HG03039 (cell line): ENCODE measurements around the gene GBP3.
A peak's percentile ranks its signal among the peaks of the same experiment; 100 is the strongest.
"Not testable (repeated sequence)": the region's sequence is repeated elsewhere in the genome, so short reads cannot be mapped to it uniquely, and the experiment has no call there.

ENCODE experiments used
- ATAC-seq: cut with Tn5 transposase; IDR thresholded peaks from one replicate; pipeline ENCODE4 v1.9.1; 2021; ENCODE audit warnings: mild to moderate bottlenecking, moderate library complexity; ENCODE audit not compliant: unreplicated experiment

GBP3 gene

GRCh38 chr1:89041721-89042120 is 19.1 kb upstream of the GBP3 start:
- no peak for ATAC-seq

GRCh38 chr1:89041119-89041641 is 18.5 kb upstream of the GBP3 start:
- peak; percentile 98 for ATAC-seq

- ATAC-seq = no peak
These were observed 17.6 kb upstream of the GBP3 start for GRCh38 chr1:89040315-89040626.

GRCh38 chr1:89037186-89037585 is 14.5 kb upstream of the GBP3 start:
- ATAC-seq = no peak

- no peak for ATAC-seq
These were observed 12.4 kb upstream of the GBP3 start for GRCh38 chr1:89035080-89035479.

GRCh38 chr1:89034004-89034403 is 11.3 kb upstream of the GBP3 start:
- ATAC-seq = not testable (repeated sequence)

- not testable (repeated sequence) for ATAC-seq
These were observed 6.4 kb upstream of the GBP3 start for GRCh38 chr1:89029051-89029450.

GRCh38 chr1:89025928-89026327 is 3.3 kb upstream of the GBP3 start:
- ATAC-seq = no peak

- no peak for ATAC-seq
These were observed 360 bp upstream of the GBP3 start for GRCh38 chr1:89023026-89023425.

- not testable (repeated sequence) for ATAC-seq
These were observed 4.3 kb downstream of the GBP3 start for GRCh38 chr1:89018318-89018717.

GRCh38 chr1:89008511-89008910 is 14.2 kb downstream of the GBP3 start:
- ATAC-seq = no peak

- no peak for ATAC-seq
These were observed 17.1 kb downstream of the GBP3 start for GRCh38 chr1:89005286-89006151.

GRCh38 chr1:89002176-89002575 is 20.5 kb downstream of the GBP3 start:
- not testable (repeated sequence) for ATAC-seq

GRCh38 chr1:89001510-89001909 is 21.2 kb downstream of the GBP3 start:
- ATAC-seq = no peak

GRCh38 chr1:88998716-88999115 is 23.9 kb downstream of the GBP3 start:
- ATAC-seq = no peak

- no peak for ATAC-seq
These were observed 32.2 kb downstream of the GBP3 start for GRCh38 chr1:88990426-88990825.

- ATAC-seq = no peak
These were observed 37.0 kb downstream of the GBP3 start for GRCh38 chr1:88985692-88986091.

GRCh38 chr1:88985032-88985431 is 37.6 kb downstream of the GBP3 start:
- no peak for ATAC-seq

GRCh38 chr1:88984569-88984968 is 38.1 kb downstream of the GBP3 start:
- ATAC-seq = no peak

GRCh38 chr1:88983791-88984559 is 38.7 kb downstream of the GBP3 start:
- ATAC-seq = no peak

- no peak for ATAC-seq
These were observed 40.6 kb downstream of the GBP3 start for GRCh38 chr1:88982055-88982454.

GRCh38 chr1:88981506-88981905 is 41.2 kb downstream of the GBP3 start:
- not testable (repeated sequence) for ATAC-seq
